Spinal cord (tissue), 10 donors: ENCODE results near the gene OR8B4. TPM values are rescaled to one million over a fixed set of nuclear protein-coding genes. Genes with fewer than 3 reads are reported as not detected.
"Not testable (repeated sequence)": the region's sequence is repeated elsewhere in the genome, so short reads cannot be mapped to it uniquely, and the experiment has no call there.

Source experiments
- DNase-seq, 6 donors: peaks; one replicate each; pipeline versions ENCODE4 v3.0.0 to v3.0.0-alpha.2; 2013 to 2015; ENCODE audit warnings: low spot score in 6 of 6, low read depth in 4 of 6
- H3K27ac ChIP-seq: one replicate; pipeline ENCODE4 v1.5.1; 2013; ENCODE audit warnings: low read depth, low read length, control low read depth
- H3K27me3 ChIP-seq: one replicate; pipeline ENCODE4 v1.6.1; 2013; ENCODE audit warnings: low read length; ENCODE audit not compliant: control insufficient read depth, insufficient read depth
- H3K36me3 ChIP-seq: one replicate; pipeline ENCODE4 v1.6.1; 2013; ENCODE audit warnings: low read length; ENCODE audit not compliant: control insufficient read depth, insufficient read depth
- H3K4me1 ChIP-seq: one replicate; pipeline ENCODE4 v1.6.1; 2013; ENCODE audit warnings: low read length; ENCODE audit not compliant: control insufficient read depth, insufficient read depth
- H3K4me3 ChIP-seq: one replicate; pipeline ENCODE4 v1.5.1; 2013; ENCODE audit warnings: low read depth, low read length, control low read depth
- H3K9me3 ChIP-seq: one replicate; pipeline ENCODE4 v1.6.1; 2013; ENCODE audit warnings: low read length; ENCODE audit not compliant: control insufficient read depth, insufficient read depth
- WGBS: methylation state at CpG from one replicate; pipeline ENCODE4 v1.1.5; 2013; ENCODE audit warnings: missing lambda C conversion rate; ENCODE audit not compliant: insufficient coverage; 5-methylcytosine and 5-hydroxymethylcytosine counted together
- polyA plus RNA-seq, 2 donors: library from polyadenylated mRNA; unstranded; fragments of 120-200 nt; gene quantifications; one replicate each; pipeline ENCODE4 v1.2.1, GENCODE V29; 2013; ENCODE audit not compliant: insufficient read length in 2 of 2
- total RNA-seq, 2 donors: library from RNA; depleted of rRNA in 1 of 2; stranded (reverse); fragments of 120-200 nt in 1 of 2; fragments of >200 nt in 1 of 2; gene quantifications; one replicate each; pipeline versions ENCODE4 v1.2.3 to v1.2.4, GENCODE V29; 2013 to 2014
- donor health status: healthy.

Gene OR8B4
- total and polyA plus RNA-seq, 4 donors: not detected

- H3K4me1 ChIP-seq, H3K27ac ChIP-seq, H3K36me3 ChIP-seq, H3K27me3 ChIP-seq, DNase-seq, H3K4me3 ChIP-seq, H3K9me3 ChIP-seq: not testable (repeated sequence)
- 98% methylated on average over 5 of the region's 7 CpGs for WGBS
Measured at GRCh38 chr11:124459379-124459778, 34.7 kb upstream of the OR8B4 start.

- DNase-seq: no peak
- WGBS: no CpG with 5 or more reads among the region's 2 CpGs
- Histone ChIP-seq H3K9me3 (no peaks in the 10 kb centered on the region), H3K4me1 (no peaks in the 10 kb centered on the region), H3K27ac (no peak overlapping the region), H3K27me3 (no peaks in the 10 kb centered on the region), H3K4me3 (no peak overlapping the region), H3K36me3 (no peaks in the 10 kb centered on the region)
Measured at GRCh38 chr11:124454552-124454951, 29.9 kb upstream of the OR8B4 start.

GRCh38 chr11:124446916-124447315, 22.2 kb upstream of the OR8B4 start:
- no peak overlapping the region for H3K4me3 ChIP-seq
- no peaks in the 10 kb centered on the region for H3K27me3 ChIP-seq
- no peaks in the 10 kb centered on the region for H3K4me1 ChIP-seq
- H3K36me3 ChIP-seq: no peaks in the 10 kb centered on the region
- no peak overlapping the region for H3K27ac ChIP-seq
- no peak for DNase-seq
- 100% methylated on average over 1 of the region's 1 CpG for WGBS
- H3K9me3 ChIP-seq: no peaks in the 10 kb centered on the region

GRCh38 chr11:124445646-124446150, 21.0 kb upstream of the OR8B4 start, which contains the start of gene OR8B8:
OR8B8 (minus strand) TSS chr11:124445696; CDS start chr11:124441085, 4,611 bp downstream.
- Histone ChIP-seq H3K27me3 (no peaks in the 10 kb centered on the region), H3K9me3 (no peaks in the 10 kb centered on the region), H3K27ac (no peak within 1 kb of the TSS), H3K4me1 (no peaks in the 10 kb centered on the region), H3K36me3 (no peaks in the 10 kb centered on the region), H3K4me3 (no peak within 1 kb of the TSS)
- DNase-seq: peak in 1 of 6 donors; percentile 12
- 100% methylated on average over 1 of the region's 1 CpG for WGBS

GRCh38 chr11:124442847-124443246, 18.2 kb upstream of the OR8B4 start:
- H3K27me3 ChIP-seq: no peaks in the 10 kb centered on the region
- no peak overlapping the region for H3K4me3 ChIP-seq
- WGBS: 100% methylated on average over 1 of the region's 2 CpGs
- no peak overlapping the region for H3K27ac ChIP-seq
- H3K9me3 ChIP-seq: no peaks in the 10 kb centered on the region
- DNase-seq: no peak
- H3K4me1 ChIP-seq: no peaks in the 10 kb centered on the region
- no peaks in the 10 kb centered on the region for H3K36me3 ChIP-seq

- H3K9me3 ChIP-seq: no peaks in the 10 kb centered on the region
- 58% methylated on average over 6 of the region's 6 CpGs for WGBS
- no peaks in the 10 kb centered on the region for H3K36me3 ChIP-seq
- H3K4me1 ChIP-seq: no peaks in the 10 kb centered on the region
- no peaks in the 10 kb centered on the region for H3K27me3 ChIP-seq
- no peak overlapping the region for H3K27ac ChIP-seq
- no peak overlapping the region for H3K4me3 ChIP-seq
- DNase-seq: peak in 2 of 6 donors; percentile 22 to 25
Measured at GRCh38 chr11:124442442-124442841, 17.8 kb upstream of the OR8B4 start.

GRCh38 chr11:124441519-124441918, 16.8 kb upstream of the OR8B4 start:
- Histone ChIP-seq H3K27me3 (no peaks in the 10 kb centered on the region), H3K4me1 (no peaks in the 10 kb centered on the region), H3K36me3 (no peaks in the 10 kb centered on the region), H3K4me3 (no peak overlapping the region), H3K27ac (no peak overlapping the region), H3K9me3 (no peaks in the 10 kb centered on the region)
- no peak for DNase-seq
- 91% methylated on average over 6 of the region's 7 CpGs for WGBS

- no peaks in the 10 kb centered on the region for H3K27me3 ChIP-seq
- H3K36me3 ChIP-seq: no peaks in the 10 kb centered on the region
- H3K4me3 ChIP-seq: no peak overlapping the region
- no peaks in the 10 kb centered on the region for H3K9me3 ChIP-seq
- H3K27ac ChIP-seq: no peak overlapping the region
- no peak for DNase-seq
- no peaks in the 10 kb centered on the region for H3K4me1 ChIP-seq
- whole genome bisulfite sequencing: 79% methylated on average over 4 of the region's 5 CpGs
Measured at GRCh38 chr11:124441081-124441480, 16.4 kb upstream of the OR8B4 start.

- WGBS: 92% methylated on average over 4 of the region's 4 CpGs
- H3K27me3 ChIP-seq: no peaks in the 10 kb centered on the region
- no peak overlapping the region for H3K27ac ChIP-seq
- no peak overlapping the region for H3K4me3 ChIP-seq
- H3K36me3 ChIP-seq: no peaks in the 10 kb centered on the region
- H3K4me1 ChIP-seq: no peaks in the 10 kb centered on the region
- no peaks in the 10 kb centered on the region for H3K9me3 ChIP-seq
- no peak for DNase-seq
Measured at GRCh38 chr11:124440608-124441007, 15.9 kb upstream of the OR8B4 start.

GRCh38 chr11:124434699-124435098, 10.0 kb upstream of the OR8B4 start:
- Histone ChIP-seq H3K4me1 (no peaks in the 10 kb centered on the region), H3K9me3 (peaks cover 1% of the 10 kb centered on the region), H3K36me3 (no peaks in the 10 kb centered on the region), H3K27ac (no peak overlapping the region), H3K4me3 (no peak overlapping the region), H3K27me3 (no peaks in the 10 kb centered on the region)
- no CpG with 5 or more reads among the region's 2 CpGs for WGBS
- DNase-seq: no peak
